Natural killer cell (primary cell): ENCODE measurements around the gene SEBOX. TPM values are rescaled to one million over a fixed set of nuclear protein-coding genes. Genes with fewer than 3 reads are reported as not detected.
A peak's percentile ranks its signal among the peaks of the same experiment; 100 is the strongest.

ENCODE experiments used
- ATAC-seq, 3 donors: fragments of 150-1000 bp in 2 of 3; fragments of 200-7000 bp in 1 of 3; cut with Tn5 transposase; 1 replicate in 1 of 3; 2 replicates in 2 of 3; pipeline ENCODE4 v1.10.0; 2021; ENCODE audit warnings: mild to moderate bottlenecking in 2 of 3, moderate library complexity in 2 of 3
- DNase-seq, 2 donors: peaks; one replicate each; pipeline versions ENCODE4 v3.0.0 to v3.0.0-alpha.2; 2013 to 2021; ENCODE audit warnings: mixed read lengths in 1 of 2
- H3K27ac ChIP-seq: one replicate; pipeline ENCODE4 v1.5.1; 2013; ENCODE audit warnings: mild to moderate bottlenecking, low read length
- H3K27me3 ChIP-seq: one replicate; pipeline ENCODE4 v1.6.1; 2013; ENCODE audit warnings: low read length; ENCODE audit not compliant: control insufficient read depth, insufficient read depth
- H3K36me3 ChIP-seq: one replicate; pipeline ENCODE4 v1.6.1; 2013; ENCODE audit warnings: low read length; ENCODE audit not compliant: control insufficient read depth, insufficient read depth
- H3K4me1 ChIP-seq: one replicate; pipeline ENCODE4 v1.6.1; 2013; ENCODE audit warnings: low read length; ENCODE audit not compliant: control insufficient read depth, insufficient read depth
- H3K4me3 ChIP-seq: one replicate; pipeline ENCODE4 v1.5.1; 2013; ENCODE audit warnings: low read length
- H3K9me3 ChIP-seq: one replicate; pipeline ENCODE4 v1.6.1; 2013; ENCODE audit warnings: low read length; ENCODE audit not compliant: control insufficient read depth, insufficient read depth
- H3K27ac Mint-ChIP-seq, 2 donors: one replicate each; pipeline ENCODE4 v1.8.0; 2022; ENCODE audit warnings: mild to moderate bottlenecking in 2 of 2, mixed read lengths in 2 of 2, moderate library complexity in 1 of 2
- H3K27me3 Mint-ChIP-seq, 2 donors: one replicate each; pipeline ENCODE4 v1.8.0; 2022; ENCODE audit warnings: low read depth in 2 of 2, mixed read lengths in 2 of 2
- H3K36me3 Mint-ChIP-seq: one replicate; pipeline ENCODE4 v1.8.0; 2022; ENCODE audit warnings: mixed read lengths
- H3K4me1 Mint-ChIP-seq, 2 donors: one replicate each; pipeline ENCODE4 v1.8.0; 2022; ENCODE audit warnings: mixed read lengths in 2 of 2
- H3K4me3 Mint-ChIP-seq: one replicate; pipeline ENCODE4 v1.8.0; 2022; ENCODE audit warnings: mild to moderate bottlenecking, moderate library complexity, mixed read lengths
- H3K9me3 Mint-ChIP-seq, 2 donors: one replicate each; pipeline ENCODE4 v1.8.0; 2022; ENCODE audit warnings: mixed read lengths in 2 of 2
- CTCF ChIP-seq: fragments of 200-600 bp; IDR thresholded peaks from one replicate; pipeline ENCODE4 v1.8.0; 2022; ENCODE audit warnings: antibody characterized with exemption
- WGBS: methylation state at CpG from one replicate; pipeline ENCODE4 v1.1.7; 2013; ENCODE audit warnings: missing lambda C conversion rate; ENCODE audit not compliant: insufficient coverage; 5-methylcytosine and 5-hydroxymethylcytosine counted together
- intact Hi-C: fragments of 100-400 bp; cut with micrococcal nuclease; formaldehyde crosslinking; loops from one replicate; pipeline ENCODE4 v1.14.2; 2022
- total RNA-seq, 4 donors: library from RNA; stranded (reverse); fragments of 120-200 nt in 1 of 4; gene quantifications; one replicate each; pipeline versions ENCODE4 v1.2.3 to v1.2.4, GENCODE V29; 2013 to 2022

SEBOX gene
- total RNA-seq, 3 donors from 2014 or later (not counting 1 experiment from before 2014, with no cell fraction given): not detected

- Mint-ChIP-seq H3K27ac (peak overlapping the region in 1 of 2 donors; percentile 33), H3K4me3 (no peak overlapping the region), H3K4me1 (no peaks in the 10 kb centered on the region), H3K36me3 (no peaks in the 10 kb centered on the region), H3K27me3 (no peaks in the 10 kb centered on the region), H3K9me3 (no peaks in the 10 kb centered on the region)
- Histone ChIP-seq H3K9me3 (no peaks in the 10 kb centered on the region), H3K4me1 (no peaks in the 10 kb centered on the region), H3K36me3 (peaks cover 31% of the 10 kb centered on the region), H3K27ac (no peak overlapping the region), H3K27me3 (no peaks in the 10 kb centered on the region), H3K4me3 (no peak overlapping the region)
- TF ChIP-seq CTCF: no peak
- no peak for ATAC-seq
- WGBS: 92% methylated on average over 7 of the region's 7 CpGs
- DNase-seq: no peak
- intact Hi-C loops: no loop called here
These were observed 32.8 kb upstream of the SEBOX start for GRCh38 chr17:28397687-28398279.

DNA sequence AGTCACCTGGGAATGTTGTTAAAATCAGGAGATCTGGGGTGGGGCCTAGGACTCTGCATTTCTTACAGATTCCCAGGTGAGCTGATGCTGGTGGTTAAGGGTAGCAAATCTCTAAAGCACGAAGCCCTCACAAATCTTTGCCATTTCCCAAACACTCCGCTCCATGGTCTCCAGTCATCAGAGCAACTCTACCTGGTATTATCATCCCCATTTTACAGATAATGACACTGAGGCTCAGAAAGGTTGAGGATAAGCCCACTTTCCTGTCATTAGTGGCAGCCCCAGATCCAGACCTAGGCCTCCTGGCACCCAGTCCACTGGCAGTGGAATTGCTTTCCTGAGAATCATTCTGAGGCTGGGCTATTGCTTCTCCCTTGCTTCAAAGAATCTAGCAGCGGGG is 32.3 kb upstream of the SEBOX start:
- H3K4me3 Mint-ChIP-seq: no peak overlapping the region
- no peak for ATAC-seq
- DNase-seq: no peak
- H3K27me3 ChIP-seq: no peaks in the 10 kb centered on the region
- intact Hi-C loops: no loop called here
- no peaks in the 10 kb centered on the region for H3K9me3 ChIP-seq
- no peaks in the 10 kb centered on the region for H3K9me3 Mint-ChIP-seq
- H3K4me1 ChIP-seq: no peaks in the 10 kb centered on the region
- no peaks in the 10 kb centered on the region for H3K36me3 Mint-ChIP-seq
- H3K27ac Mint-ChIP-seq: peak overlapping the region in 1 of 2 donors; percentile 33
- no peak overlapping the region for H3K27ac ChIP-seq
- TF ChIP-seq CTCF: no peak
- H3K4me3 ChIP-seq: no peak overlapping the region
- no peaks in the 10 kb centered on the region for H3K4me1 Mint-ChIP-seq
- no peaks in the 10 kb centered on the region for H3K27me3 Mint-ChIP-seq
- 97% methylated on average over 3 of the region's 3 CpGs for WGBS
- peaks cover 36% of the 10 kb centered on the region for H3K36me3 ChIP-seq

- Mint-ChIP-seq H3K9me3 (no peaks in the 10 kb centered on the region), H3K4me3 (no peak overlapping the region), H3K27ac (no peak overlapping the region), H3K4me1 (no peaks in the 10 kb centered on the region), H3K36me3 (no peaks in the 10 kb centered on the region), H3K27me3 (no peaks in the 10 kb centered on the region)
- DNase-seq (no peak), ATAC-seq (no peak)
- Histone ChIP-seq H3K4me1 (no peaks in the 10 kb centered on the region), H3K36me3 (peaks cover 36% of the 10 kb centered on the region), H3K9me3 (no peaks in the 10 kb centered on the region), H3K4me3 (no peak overlapping the region), H3K27ac (no peak overlapping the region), H3K27me3 (no peaks in the 10 kb centered on the region)
- no peak for TF ChIP-seq CTCF
- intact Hi-C loops: no loop called here
- WGBS: 78% methylated on average over 6 of the region's 6 CpGs
These were observed 31.7 kb upstream of the SEBOX start for GRCh38 chr17:28396635-28397239.

DNA sequence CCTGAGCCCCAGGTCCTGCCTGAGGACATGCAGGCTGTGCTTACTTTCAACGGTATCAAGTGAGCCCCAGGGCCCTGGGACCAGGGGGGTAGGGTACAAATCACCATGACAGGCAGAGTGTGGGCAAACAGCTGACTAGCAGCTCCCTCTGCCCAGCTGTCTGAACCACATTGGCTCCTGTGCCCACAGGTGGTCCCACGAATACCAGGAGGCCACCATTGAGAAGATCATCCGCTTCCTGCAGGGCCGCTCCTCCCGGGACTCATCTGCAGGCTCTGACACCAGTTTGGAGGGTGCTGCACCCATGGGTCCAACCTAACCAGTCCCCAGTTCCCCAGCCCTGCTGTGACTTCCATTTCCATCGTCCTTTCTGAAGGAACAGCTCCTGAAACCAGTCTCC is 31.0 kb upstream of the SEBOX start:
- Mint-ChIP-seq H3K27ac (no peak overlapping the region), H3K27me3 (no peaks in the 10 kb centered on the region), H3K9me3 (no peaks in the 10 kb centered on the region), H3K4me3 (no peak overlapping the region), H3K36me3 (peaks cover 4% of the 10 kb centered on the region), H3K4me1 (no peaks in the 10 kb centered on the region)
- ATAC-seq (no peak), DNase-seq (no peak)
- 90% methylated on average over 6 of the region's 6 CpGs for WGBS
- Histone ChIP-seq H3K9me3 (no peaks in the 10 kb centered on the region), H3K36me3 (peaks cover 41% of the 10 kb centered on the region), H3K27ac (no peak overlapping the region), H3K4me3 (no peak overlapping the region), H3K27me3 (no peaks in the 10 kb centered on the region), H3K4me1 (no peaks in the 10 kb centered on the region)
- TF ChIP-seq CTCF: no peak
- intact Hi-C loops: no loop called here
